Measurements from ENCODE around the gene HSPA4L.

HSPA4L gene

DNA sequence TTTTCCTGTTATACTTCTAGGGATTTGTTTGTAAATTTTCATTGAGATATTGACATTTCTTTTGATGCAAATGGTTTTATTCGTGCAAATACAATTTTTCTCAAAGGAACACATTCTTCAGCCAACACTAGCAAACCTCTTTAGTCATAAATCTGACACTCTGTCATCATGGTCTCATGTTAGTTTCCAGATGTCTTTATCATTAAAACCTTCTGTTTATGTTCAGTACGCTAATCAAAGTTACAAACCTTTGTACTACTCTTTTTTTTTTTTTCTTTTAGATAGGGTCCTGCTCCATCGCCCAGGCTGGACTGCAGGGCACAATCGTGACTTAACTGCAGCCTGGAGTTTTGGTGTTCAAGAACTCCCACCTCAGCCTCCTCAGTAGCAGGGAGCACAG is 44.8 kb upstream of the HSPA4L start:
- TF ChIP-seq, protein P1, sequence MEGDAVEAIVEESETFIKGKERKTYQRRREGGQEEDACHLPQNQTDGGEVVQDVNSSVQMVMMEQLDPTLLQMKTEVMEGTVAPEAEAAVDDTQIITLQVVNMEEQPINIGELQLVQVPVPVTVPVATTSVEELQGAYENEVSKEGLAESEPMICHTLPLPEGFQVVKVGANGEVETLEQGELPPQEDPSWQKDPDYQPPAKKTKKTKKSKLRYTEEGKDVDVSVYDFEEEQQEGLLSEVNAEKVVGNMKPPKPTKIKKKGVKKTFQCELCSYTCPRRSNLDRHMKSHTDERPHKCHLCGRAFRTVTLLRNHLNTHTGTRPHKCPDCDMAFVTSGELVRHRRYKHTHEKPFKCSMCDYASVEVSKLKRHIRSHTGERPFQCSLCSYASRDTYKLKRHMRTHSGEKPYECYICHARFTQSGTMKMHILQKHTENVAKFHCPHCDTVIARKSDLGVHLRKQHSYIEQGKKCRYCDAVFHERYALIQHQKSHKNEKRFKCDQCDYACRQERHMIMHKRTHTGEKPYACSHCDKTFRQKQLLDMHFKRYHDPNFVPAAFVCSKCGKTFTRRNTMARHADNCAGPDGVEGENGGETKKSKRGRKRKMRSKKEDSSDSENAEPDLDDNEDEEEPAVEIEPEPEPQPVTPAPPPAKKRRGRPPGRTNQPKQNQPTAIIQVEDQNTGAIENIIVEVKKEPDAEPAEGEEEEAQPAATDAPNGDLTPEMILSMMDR (IDR thresholded peaks at IDR 0.05; ENCODE audit: low read length) = no peak
- no peak for TF ChIP-seq EZH2 (IDR thresholded peaks at IDR 0.05; ENCODE audit: borderline replicate concordance, low read length)
- Histone ChIP-seq H4K20me1 (ENCODE audit: insufficient read depth, low read length) (no peaks in the 10 kb centered on the region), H3K9ac (ENCODE audit: low read length) (no peak overlapping the region), H3F3A (ENCODE audit: insufficient read depth, low read length) (no peaks in the 10 kb centered on the region), H2AFZ (ENCODE audit: low read length) (no peak overlapping the region), H3K4me2 (ENCODE audit: low read length) (no peak overlapping the region), H3K4me3 (ENCODE audit: low read depth, low read length, poor library complexity, severe bottlenecking) (no peak overlapping the region), H3K36me3 (ENCODE audit: insufficient read depth, low read length) (no peaks in the 10 kb centered on the region), H3K4me1 (ENCODE audit: insufficient read depth, low read length, severe bottlenecking) (no peaks in the 10 kb centered on the region), H3K27me3 (ENCODE audit: insufficient read depth, low read length) (no peaks in the 10 kb centered on the region), H3K79me2 (ENCODE audit: insufficient read depth, low read length) (no peaks in the 10 kb centered on the region), H3K27ac (ENCODE audit: low read depth, low read length, poor library complexity, severe bottlenecking) (no peak overlapping the region), H3K9me3 (ENCODE audit: low read length) (no peaks in the 10 kb centered on the region), H3K9me2 (ENCODE audit: low read depth, low read length) (no peaks in the 10 kb centered on the region)

DNA sequence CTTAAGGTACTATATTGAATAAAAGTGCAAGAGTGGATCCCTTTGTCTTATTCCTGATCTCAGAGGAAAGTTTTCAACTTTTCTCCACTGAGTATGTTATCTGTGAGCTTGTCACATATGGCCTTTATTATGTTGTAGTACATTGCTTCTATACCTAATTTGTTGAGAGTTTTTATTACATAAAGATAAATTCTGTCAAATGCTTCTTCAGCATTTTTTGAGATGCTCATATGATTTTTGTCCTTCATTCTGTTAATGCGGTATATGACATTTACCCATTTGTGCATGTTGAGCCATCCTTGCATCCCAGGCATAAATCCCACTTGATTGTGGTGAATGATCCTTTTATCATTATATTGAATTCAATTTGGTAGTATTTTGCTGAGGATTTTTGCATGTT is 40.9 kb upstream of the HSPA4L start:
- H4K20me1 ChIP-seq (ENCODE audit: insufficient read depth, low read length) = no peaks in the 10 kb centered on the region
- H3K79me2 ChIP-seq (ENCODE audit: insufficient read depth, low read length) = no peaks in the 10 kb centered on the region

GRCh38 chr4:127747883-127748282 is 34.2 kb upstream of the HSPA4L start:
- no peaks in the 10 kb centered on the region for H3K4me1 ChIP-seq (ENCODE audit: insufficient read depth, low read length, severe bottlenecking)
- no peaks in the 10 kb centered on the region for H4K20me1 ChIP-seq (ENCODE audit: insufficient read depth, low read length)
- H3K27me3 ChIP-seq (ENCODE audit: insufficient read depth, low read length) = no peaks in the 10 kb centered on the region
- H3K9me2 ChIP-seq (ENCODE audit: low read depth, low read length) = no peaks in the 10 kb centered on the region
- no peak overlapping the region for H3K4me2 ChIP-seq (ENCODE audit: low read length)
- H3K36me3 ChIP-seq (ENCODE audit: insufficient read depth, low read length) = no peaks in the 10 kb centered on the region
- H3K79me2 ChIP-seq (ENCODE audit: insufficient read depth, low read length) = no peaks in the 10 kb centered on the region
- 0 out of 2 replicates have a peak, but pooled peaks cover 2% of the 10 kb centered on the region for H3K9me3 ChIP-seq (ENCODE audit: low read length)
- no peak overlapping the region for H2AFZ ChIP-seq (ENCODE audit: low read length)
- no peak overlapping the region for H3K4me3 ChIP-seq (ENCODE audit: low read depth, low read length, poor library complexity, severe bottlenecking)
- H3F3A ChIP-seq (ENCODE audit: insufficient read depth, low read length) = no peaks in the 10 kb centered on the region
- no peak overlapping the region for H3K9ac ChIP-seq (ENCODE audit: low read length)
- TF ChIP-seq, protein P1 (IDR thresholded peaks at IDR 0.05; ENCODE audit: low read length) = no peak
- no peak for TF ChIP-seq EZH2 (IDR thresholded peaks at IDR 0.05; ENCODE audit: borderline replicate concordance, low read length)
- no peak overlapping the region for H3K27ac ChIP-seq (ENCODE audit: low read depth, low read length, poor library complexity, severe bottlenecking)

More for the DNA sequence above, 40.9 kb upstream of the HSPA4L start:
- Histone ChIP-seq H3K4me3 (ENCODE audit: low read depth, low read length, poor library complexity, severe bottlenecking) (no peak overlapping the region), H3K4me2 (ENCODE audit: low read length) (no peak overlapping the region), H3K9me3 (ENCODE audit: low read length) (no peaks in the 10 kb centered on the region), H3K36me3 (ENCODE audit: insufficient read depth, low read length) (no peaks in the 10 kb centered on the region), H3K9me2 (ENCODE audit: low read depth, low read length) (no peaks in the 10 kb centered on the region), H3K4me1 (ENCODE audit: insufficient read depth, low read length, severe bottlenecking) (no peaks in the 10 kb centered on the region), H3F3A (ENCODE audit: insufficient read depth, low read length) (no peaks in the 10 kb centered on the region), H3K27ac (ENCODE audit: low read depth, low read length, poor library complexity, severe bottlenecking) (no peak overlapping the region), H3K27me3 (ENCODE audit: insufficient read depth, low read length) (no peaks in the 10 kb centered on the region), H3K9ac (ENCODE audit: low read length) (no peak overlapping the region), H2AFZ (ENCODE audit: low read length) (no peak overlapping the region)
- TF ChIP-seq EZH2 (IDR thresholded peaks at IDR 0.05; ENCODE audit: borderline replicate concordance, low read length) = no peak
- TF ChIP-seq, protein P1 (IDR thresholded peaks at IDR 0.05; ENCODE audit: low read length) = no peak
